ENCODE results near the gene AIPL1.

AIPL1 gene

GRCh38 chr17:6427279-6427781 is 7.6 kb downstream of the AIPL1 start:
- TF ChIP-seq, protein P1, sequence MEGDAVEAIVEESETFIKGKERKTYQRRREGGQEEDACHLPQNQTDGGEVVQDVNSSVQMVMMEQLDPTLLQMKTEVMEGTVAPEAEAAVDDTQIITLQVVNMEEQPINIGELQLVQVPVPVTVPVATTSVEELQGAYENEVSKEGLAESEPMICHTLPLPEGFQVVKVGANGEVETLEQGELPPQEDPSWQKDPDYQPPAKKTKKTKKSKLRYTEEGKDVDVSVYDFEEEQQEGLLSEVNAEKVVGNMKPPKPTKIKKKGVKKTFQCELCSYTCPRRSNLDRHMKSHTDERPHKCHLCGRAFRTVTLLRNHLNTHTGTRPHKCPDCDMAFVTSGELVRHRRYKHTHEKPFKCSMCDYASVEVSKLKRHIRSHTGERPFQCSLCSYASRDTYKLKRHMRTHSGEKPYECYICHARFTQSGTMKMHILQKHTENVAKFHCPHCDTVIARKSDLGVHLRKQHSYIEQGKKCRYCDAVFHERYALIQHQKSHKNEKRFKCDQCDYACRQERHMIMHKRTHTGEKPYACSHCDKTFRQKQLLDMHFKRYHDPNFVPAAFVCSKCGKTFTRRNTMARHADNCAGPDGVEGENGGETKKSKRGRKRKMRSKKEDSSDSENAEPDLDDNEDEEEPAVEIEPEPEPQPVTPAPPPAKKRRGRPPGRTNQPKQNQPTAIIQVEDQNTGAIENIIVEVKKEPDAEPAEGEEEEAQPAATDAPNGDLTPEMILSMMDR (IDR thresholded peaks at IDR 0.05; ENCODE audit: low read depth, low read length): no peak
- peak; percentile 16 to 22 for DNase-seq (ENCODE audit: low read depth in 2 of 2)
- no peak overlapping the region for H3K4me3 ChIP-seq (replicated peaks in 1 of 2; ENCODE audit: low read depth in 2 of 2, low read length in 2 of 2)

DNA sequence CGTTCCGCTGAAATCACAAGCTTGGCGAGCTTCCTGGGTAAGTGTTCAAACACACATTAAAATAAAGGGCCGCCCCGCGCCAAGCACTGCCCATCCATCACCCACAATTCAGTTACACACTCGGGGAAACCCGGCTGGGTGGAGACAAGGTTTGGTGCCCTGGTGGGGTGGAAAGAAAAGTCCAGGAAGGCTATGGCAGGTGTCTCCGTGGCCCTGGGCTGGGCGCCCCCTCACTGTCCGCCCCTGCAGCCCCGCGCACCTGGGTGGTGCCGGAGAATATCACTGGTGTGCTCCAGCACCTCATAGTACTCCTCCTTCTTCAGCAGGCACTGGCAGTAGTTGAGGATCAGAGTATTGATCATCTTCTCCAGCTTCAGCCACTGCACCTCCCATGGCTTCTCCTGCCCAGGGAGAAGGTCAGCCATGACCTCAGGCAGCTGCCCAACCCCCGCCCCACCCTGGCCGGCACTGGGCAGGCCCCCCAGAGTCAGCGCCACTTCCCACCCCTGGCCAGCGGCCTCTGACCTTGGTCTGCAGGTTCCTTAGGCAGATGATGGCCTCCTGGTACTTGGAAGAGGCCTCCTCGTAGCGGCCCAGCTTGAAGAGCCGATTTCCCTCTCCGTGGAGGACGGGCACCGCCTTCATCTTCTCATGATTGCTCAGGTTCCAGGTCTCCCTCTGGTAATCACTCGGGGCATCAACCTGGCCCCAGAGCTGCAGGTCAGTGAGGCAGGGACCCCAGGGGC is 8.4 kb downstream of the AIPL1 start:
- H3K4me3 ChIP-seq (replicated peaks in 1 of 2; ENCODE audit: low read depth in 2 of 2, low read length in 2 of 2): no peak overlapping the region
- DNase-seq (ENCODE audit: low read depth in 2 of 2): no peak
- TF ChIP-seq, protein P1 (IDR thresholded peaks at IDR 0.05; ENCODE audit: low read depth, low read length): no peak

GRCh38 chr17:6425407-6425806 is 9.5 kb downstream of the AIPL1 start:
- TF ChIP-seq, protein P1 (IDR thresholded peaks at IDR 0.05; ENCODE audit: low read depth, low read length): no peak
- H3K4me3 ChIP-seq (replicated peaks in 1 of 2; ENCODE audit: low read depth in 2 of 2, low read length in 2 of 2): no peak overlapping the region
- DNase-seq (ENCODE audit: low read depth in 2 of 2): no peak

DNA sequence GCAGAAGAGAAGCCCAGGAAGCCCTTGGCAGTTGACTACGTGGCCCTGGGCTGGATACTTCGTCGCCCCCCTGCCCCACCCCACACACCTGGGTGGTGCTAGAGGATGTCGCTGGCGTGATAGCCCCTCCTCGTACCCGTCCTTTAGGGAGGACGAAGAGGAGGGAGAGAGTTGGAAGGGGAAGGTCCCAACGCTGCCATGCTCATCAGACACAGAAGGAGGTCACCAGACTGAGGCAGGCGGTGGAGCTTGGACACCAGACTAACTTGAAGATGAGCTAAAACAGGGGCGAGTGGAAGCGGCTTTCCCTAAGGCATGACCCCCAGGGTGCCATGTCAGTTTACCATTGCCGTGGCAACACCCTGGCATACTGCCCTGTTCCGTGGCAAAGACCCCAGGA is 11.0 kb downstream of the AIPL1 start:
- no peak overlapping the region for H3K4me3 ChIP-seq (replicated peaks in 1 of 2; ENCODE audit: low read depth in 2 of 2, low read length in 2 of 2)
- no peak for DNase-seq (ENCODE audit: low read depth in 2 of 2)
- TF ChIP-seq, protein P1 (IDR thresholded peaks at IDR 0.05; ENCODE audit: low read depth, low read length): no peak

DNA sequence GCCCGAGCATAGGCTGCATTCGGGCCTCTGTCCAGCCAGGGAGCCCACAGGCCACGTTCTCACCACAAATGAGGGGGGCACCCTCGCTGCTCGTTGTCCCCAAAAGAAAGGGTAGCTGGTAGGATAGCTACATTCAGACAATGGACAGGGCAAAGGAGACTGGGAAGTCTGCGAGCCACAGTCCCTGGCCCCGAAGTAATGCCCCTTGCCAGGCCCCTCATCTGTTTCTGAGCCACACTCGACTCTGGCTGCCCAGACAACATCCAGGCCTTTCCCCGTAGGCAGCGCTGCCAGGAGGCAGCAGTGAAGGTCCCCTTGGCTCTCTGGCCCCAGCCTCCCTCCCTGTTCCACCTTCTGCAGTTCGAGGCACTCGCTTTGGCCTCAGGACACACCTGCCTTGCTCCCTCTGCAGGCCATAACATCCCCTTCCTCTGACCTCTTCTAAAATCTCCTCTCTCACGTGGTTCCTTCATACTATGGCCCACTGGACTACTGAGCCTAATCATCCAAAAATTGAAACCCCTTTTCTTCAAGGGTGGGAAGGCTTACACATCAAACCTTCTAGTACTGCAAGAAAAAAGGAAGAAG is 12.2 kb downstream of the AIPL1 start:
- no peak for DNase-seq (ENCODE audit: low read depth in 2 of 2)

DNA sequence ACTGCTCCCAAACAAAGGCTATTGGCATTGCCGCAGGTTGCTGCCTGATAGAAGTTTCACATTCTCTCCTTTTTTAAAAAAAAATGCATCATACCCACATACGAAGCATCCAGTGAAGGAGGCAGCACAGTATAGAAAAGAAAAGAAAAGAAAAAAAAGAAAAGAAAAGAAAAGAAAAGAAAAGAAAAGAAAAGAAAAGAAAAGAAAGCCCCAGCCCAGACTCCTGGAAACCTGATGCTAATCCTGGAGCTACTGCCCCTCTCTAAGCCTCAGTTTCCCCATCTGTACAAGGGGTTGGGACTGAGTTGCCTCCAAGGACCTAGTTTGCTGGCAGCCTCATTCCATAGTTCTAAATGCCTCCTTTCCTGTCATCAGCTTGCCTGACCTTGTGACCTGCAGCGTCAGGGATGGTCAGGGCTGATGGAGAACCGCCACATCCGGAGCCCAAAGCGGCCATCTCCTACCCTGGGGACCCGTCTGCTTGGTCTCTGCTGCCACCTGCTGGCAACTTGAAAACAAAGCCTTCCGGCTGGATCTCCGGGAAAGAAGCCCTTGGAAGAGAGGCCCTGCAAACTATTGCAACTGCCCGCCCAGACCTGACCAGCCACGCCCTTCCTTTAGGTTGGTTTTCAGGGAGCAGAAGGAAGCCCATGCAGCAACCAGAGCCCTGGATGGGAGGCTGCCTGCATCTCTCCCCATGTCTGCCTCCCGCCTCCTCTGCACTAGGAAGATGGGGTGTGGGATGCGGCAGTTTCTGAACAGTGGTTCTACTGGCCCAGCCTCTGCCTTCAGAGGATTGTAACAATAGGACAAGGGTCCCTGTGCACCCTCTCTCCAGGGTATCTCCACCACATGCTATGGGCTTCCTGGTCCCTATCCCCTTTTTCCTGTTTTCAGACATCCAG is 13.0 kb downstream of the AIPL1 start:
- no peak overlapping the region for H3K4me3 ChIP-seq (replicated peaks in 1 of 2; ENCODE audit: low read depth in 2 of 2, low read length in 2 of 2)
- TF ChIP-seq, protein P1 (IDR thresholded peaks at IDR 0.05; ENCODE audit: low read depth, low read length): peak; percentile 89
- DNase-seq (ENCODE audit: low read depth in 2 of 2): peak; percentile 78 to 80

More for the DNA sequence above, 12.2 kb downstream of the AIPL1 start:
- no peak overlapping the region for H3K4me3 ChIP-seq (replicated peaks in 1 of 2; ENCODE audit: low read depth in 2 of 2, low read length in 2 of 2)
- TF ChIP-seq, protein P1 (IDR thresholded peaks at IDR 0.05; ENCODE audit: low read depth, low read length): no peak
